Hepatocyte (in vitro differentiated cells): ENCODE data around the gene MAG. TPM values are rescaled to one million over a fixed set of nuclear protein-coding genes. Genes with fewer than 3 reads are reported as not detected.

Source experiments
- DNase-seq: peaks from one replicate; pipeline ENCODE4 v3.0.0-alpha.2; 2016; ENCODE audit warnings: low spot score
- H2AFZ ChIP-seq: fragments of 200-600 bp; sonication (generic); 2 replicates; pipeline ENCODE4 v1.6.0; 2016; ENCODE audit warnings: antibody characterized with exemption, mild to moderate bottlenecking
- H3K27ac ChIP-seq: fragments of 200-600 bp; sonication (generic); 2 replicates; pipeline ENCODE4 v1.5.1; 2016; ENCODE audit warnings: mild to moderate bottlenecking
- H3K27me3 ChIP-seq: fragments of 200-600 bp; sonication (generic); 2 replicates; pipeline ENCODE4 v1.6.1; 2016
- H3K36me3 ChIP-seq: fragments of 200-600 bp; sonication (generic); replicated peaks from 2 replicates; pipeline ENCODE4 v1.5.1; 2016; ENCODE audit warnings: low read depth; ENCODE audit not compliant: insufficient read depth
- H3K4me1 ChIP-seq: fragments of 200-600 bp; sonication (generic); 2 replicates; pipeline ENCODE4 v1.5.1; 2016; ENCODE audit warnings: mild to moderate bottlenecking, moderate library complexity; ENCODE audit not compliant: insufficient read depth
- H3K4me2 ChIP-seq: fragments of 200-600 bp; sonication (generic); 2 replicates; pipeline ENCODE4 v1.6.0; 2016
- H3K4me3 ChIP-seq: fragments of 200-600 bp; sonication (generic); 2 replicates; pipeline ENCODE4 v1.5.1; 2016; ENCODE audit warnings: mild to moderate bottlenecking
- H3K79me2 ChIP-seq: fragments of 200-600 bp; sonication (generic); 2 replicates; pipeline ENCODE4 v1.6.0; 2017; ENCODE audit warnings: mild to moderate bottlenecking
- H3K9me2 ChIP-seq: fragments of 200-600 bp; sonication (generic); replicated peaks from 2 replicates; pipeline ENCODE4 v1.6.0; 2017; ENCODE audit warnings: mild to moderate bottlenecking; ENCODE audit not compliant: insufficient read depth
- H3K9me3 ChIP-seq: fragments of 200-600 bp; sonication (generic); 2 replicates; pipeline ENCODE4 v1.5.1; 2016; ENCODE audit warnings: low read depth, mild to moderate bottlenecking
- H4K20me1 ChIP-seq: fragments of 200-600 bp; sonication (generic); 2 replicates; pipeline ENCODE4 v1.6.0; 2016; ENCODE audit warnings: mild to moderate bottlenecking; ENCODE audit not compliant: insufficient read depth, poor library complexity, severe bottlenecking
- EZH2 ChIP-seq: fragments of 200-600 bp; sonication (generic); IDR thresholded peaks from 2 replicates; pipeline ENCODE4 v1.6.1; 2016; ENCODE audit warnings: antibody characterized with exemption, mild to moderate bottlenecking, borderline replicate concordance
- EZH2phosphoT487 ChIP-seq: fragments of 200-600 bp; sonication (generic); IDR thresholded peaks from one replicate; pipeline ENCODE4 v1.6.1; 2018; ENCODE audit warnings: antibody characterized with exemption, mild to moderate bottlenecking, low read depth, moderate library complexity; ENCODE audit not compliant: unreplicated experiment, severe bottlenecking
- WGBS: methylation state at CpG from one replicate; pipeline ENCODE4 v1.1.6; 2016; ENCODE audit warnings: low lambda C conversion rate; ENCODE audit errors: missing lambda C conversion rate; 5-methylcytosine and 5-hydroxymethylcytosine counted together
- polyA plus RNA-seq: library from polyadenylated mRNA; unstranded; fragments of >200 nt; fragmentation: Nextera tagmentation; extraction: Ambion mirVana; gene quantifications from 2 replicates; pipeline ENCODE4 v1.2.1, GENCODE V29; 2016
- total RNA-seq: library from RNA; depleted of rRNA; stranded (reverse); fragments of >200 nt; gene quantifications from 2 replicates; pipeline ENCODE4 v1.2.3, GENCODE V29; 2014
- TF ChIP-seq, protein P1 (sequence below): fragments of 200-600 bp; sonication (generic); IDR thresholded peaks from 2 replicates; pipeline ENCODE4 v1.5.1; 2016; ENCODE audit warnings: antibody characterized with exemption, mild to moderate bottlenecking; ENCODE audit not compliant: poor library complexity

The MAG gene
- total and polyA plus RNA-seq, 2 experiments from 2014 or later, result 0.47 TPM; not detected in 1

DNA sequence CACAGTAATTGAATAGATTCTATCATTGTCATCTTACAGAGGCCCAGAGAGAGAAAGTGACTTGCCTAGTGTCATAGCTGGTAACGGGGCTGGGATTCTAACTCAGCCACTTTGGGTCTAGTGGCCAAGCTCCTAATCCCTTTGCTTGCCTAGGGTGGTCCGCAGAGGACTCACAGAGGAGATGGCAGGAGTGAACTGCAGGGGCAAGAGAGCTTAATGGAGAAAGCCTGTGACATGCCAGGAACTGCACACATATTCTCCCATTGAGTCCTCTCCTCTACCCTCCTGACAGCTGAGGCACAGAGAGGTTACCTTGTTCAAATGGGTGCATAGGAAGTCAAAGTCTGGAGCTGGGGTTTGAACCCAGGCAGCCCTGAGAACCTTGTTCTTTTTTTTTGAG lies 40.5 kb upstream of the MAG start:
- Histone ChIP-seq H4K20me1 (no peaks in the 10 kb centered on the region), H3K4me1 (no peaks in the 10 kb centered on the region), H3K4me3 (no peak overlapping the region), H3K79me2 (peaks cover 51% of the 10 kb centered on the region), H3K4me2 (no peak overlapping the region), H3K27me3 (peaks cover 4% of the 10 kb centered on the region), H3K9me2 (no peaks in the 10 kb centered on the region), H2AFZ (no peak overlapping the region), H3K27ac (no peak overlapping the region), H3K9me3 (no peaks in the 10 kb centered on the region), H3K36me3 (no peaks in the 10 kb centered on the region)
- TF ChIP-seq, protein P1, sequence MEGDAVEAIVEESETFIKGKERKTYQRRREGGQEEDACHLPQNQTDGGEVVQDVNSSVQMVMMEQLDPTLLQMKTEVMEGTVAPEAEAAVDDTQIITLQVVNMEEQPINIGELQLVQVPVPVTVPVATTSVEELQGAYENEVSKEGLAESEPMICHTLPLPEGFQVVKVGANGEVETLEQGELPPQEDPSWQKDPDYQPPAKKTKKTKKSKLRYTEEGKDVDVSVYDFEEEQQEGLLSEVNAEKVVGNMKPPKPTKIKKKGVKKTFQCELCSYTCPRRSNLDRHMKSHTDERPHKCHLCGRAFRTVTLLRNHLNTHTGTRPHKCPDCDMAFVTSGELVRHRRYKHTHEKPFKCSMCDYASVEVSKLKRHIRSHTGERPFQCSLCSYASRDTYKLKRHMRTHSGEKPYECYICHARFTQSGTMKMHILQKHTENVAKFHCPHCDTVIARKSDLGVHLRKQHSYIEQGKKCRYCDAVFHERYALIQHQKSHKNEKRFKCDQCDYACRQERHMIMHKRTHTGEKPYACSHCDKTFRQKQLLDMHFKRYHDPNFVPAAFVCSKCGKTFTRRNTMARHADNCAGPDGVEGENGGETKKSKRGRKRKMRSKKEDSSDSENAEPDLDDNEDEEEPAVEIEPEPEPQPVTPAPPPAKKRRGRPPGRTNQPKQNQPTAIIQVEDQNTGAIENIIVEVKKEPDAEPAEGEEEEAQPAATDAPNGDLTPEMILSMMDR, result no peak
- TF ChIP-seq EZH2phosphoT487, result no peak
- TF ChIP-seq EZH2, result no peak
- no peak for DNase-seq
- 88% methylated on average over 2 of the region's 2 CpGs for WGBS

DNA sequence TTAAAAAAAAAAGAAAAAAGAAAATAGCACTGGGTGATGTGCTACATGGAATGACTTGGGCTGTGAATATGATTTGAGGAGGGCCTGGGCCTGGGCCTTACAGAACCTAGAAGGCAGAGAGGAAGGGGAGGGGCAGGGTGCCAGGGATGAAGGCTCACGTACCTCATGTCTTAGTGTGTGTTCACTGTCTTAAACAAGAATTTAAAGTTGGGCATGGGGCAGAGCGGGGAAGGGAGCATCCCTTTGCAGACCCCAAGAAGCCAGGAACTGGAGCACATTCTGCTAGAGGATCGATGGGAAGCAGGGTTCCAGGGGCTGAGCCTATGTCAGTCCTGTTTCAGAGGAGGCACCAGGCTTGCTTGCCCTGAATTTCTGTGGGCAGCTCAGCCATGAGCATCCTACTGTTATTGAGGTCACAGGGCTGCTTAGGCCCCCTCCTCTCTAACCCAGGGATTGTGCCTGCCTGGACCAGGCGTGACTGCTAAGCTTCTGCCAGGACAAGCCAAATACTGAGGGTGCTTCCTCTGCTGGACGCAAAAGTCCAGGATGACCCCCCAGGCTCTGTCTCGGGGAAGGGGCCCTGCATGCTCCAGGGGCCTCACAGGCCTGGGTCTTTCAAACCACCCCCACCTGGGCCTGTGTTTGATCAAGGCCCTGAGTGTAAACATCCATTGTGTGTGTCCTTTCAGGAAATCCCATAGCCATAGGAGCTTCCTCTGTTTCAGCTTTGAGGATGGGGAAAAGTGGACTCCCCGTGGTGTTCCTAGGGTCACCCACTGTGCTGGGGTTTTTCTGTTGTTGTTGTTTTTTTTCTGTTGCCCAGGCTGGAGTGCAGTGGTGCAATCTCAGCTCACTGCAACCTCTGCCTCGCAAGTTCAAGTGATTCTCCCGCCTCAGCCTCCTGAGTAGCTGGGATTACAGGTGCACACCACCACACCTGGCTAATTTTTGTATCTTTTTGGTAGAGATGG lies 38.4 kb upstream of the MAG start:
- Histone ChIP-seq H3K4me2 (no peak overlapping the region), H3K27me3 (peaks cover 4% of the 10 kb centered on the region), H2AFZ (no peak overlapping the region), H3K9me2 (no peaks in the 10 kb centered on the region), H4K20me1 (no peaks in the 10 kb centered on the region), H3K4me1 (no peaks in the 10 kb centered on the region), H3K79me2 (peaks cover 54% of the 10 kb centered on the region), H3K36me3 (no peaks in the 10 kb centered on the region), H3K27ac (no peak overlapping the region), H3K4me3 (no peak overlapping the region), H3K9me3 (no peaks in the 10 kb centered on the region)
- no peak for TF ChIP-seq EZH2
- TF ChIP-seq, protein P1, result no peak
- no peak for TF ChIP-seq EZH2phosphoT487
- 83% methylated on average over 9 of the region's 9 CpGs for WGBS
- DNase-seq, result no peak

DNA sequence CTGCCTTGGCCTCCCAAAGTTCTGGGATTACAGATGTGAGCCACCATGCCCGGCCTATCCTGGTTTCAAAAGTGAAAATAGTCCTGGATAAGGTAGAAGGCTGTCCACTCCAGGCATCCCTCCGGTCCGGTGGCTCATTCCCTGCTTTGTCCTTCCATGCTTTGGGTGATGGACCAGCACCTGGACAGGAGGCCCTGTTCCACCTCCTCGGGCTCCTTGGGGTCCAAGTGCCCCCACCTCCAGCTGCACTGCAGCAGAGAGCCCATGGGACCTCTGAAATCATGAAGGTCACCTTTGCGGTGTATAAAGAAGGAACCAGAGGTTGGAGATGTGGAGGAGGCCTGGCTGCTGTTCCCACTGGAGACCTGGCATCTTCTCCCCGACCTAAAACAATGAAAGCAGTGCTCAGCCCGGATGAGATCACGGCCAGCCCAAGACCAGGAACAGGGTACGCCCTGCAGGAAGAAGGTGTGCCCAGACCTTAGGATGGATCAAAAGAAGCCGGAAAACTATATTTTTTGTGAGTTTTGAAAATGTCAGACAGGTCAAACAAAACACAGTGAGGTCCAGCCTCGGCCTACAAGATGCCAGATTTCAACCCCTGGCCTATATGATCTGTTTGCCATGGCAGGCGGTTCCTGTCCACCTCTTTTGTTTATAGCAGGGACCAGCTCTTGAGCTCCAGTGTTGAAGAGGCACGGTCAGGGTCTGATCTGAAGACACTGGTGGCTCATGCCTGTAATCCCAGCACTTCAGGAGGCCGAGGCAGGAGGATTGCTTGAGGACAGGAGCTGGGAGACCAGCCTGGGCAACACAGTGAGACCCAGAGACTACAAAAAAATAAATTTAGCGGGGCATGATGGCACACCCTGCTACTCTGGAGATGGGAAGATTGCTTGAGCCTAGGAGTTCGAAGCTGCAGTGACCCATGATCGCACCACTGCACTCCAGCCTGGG lies 37.3 kb upstream of the MAG start:
- TF ChIP-seq EZH2 (no peak), EZH2phosphoT487 (no peak)
- TF ChIP-seq, protein P1, result no peak
- Histone ChIP-seq H3K9me2 (no peaks in the 10 kb centered on the region), H2AFZ (no peak overlapping the region), H3K79me2 (peaks cover 49% of the 10 kb centered on the region), H3K4me1 (no peaks in the 10 kb centered on the region), H3K9me3 (no peaks in the 10 kb centered on the region), H3K27ac (no peak overlapping the region), H3K4me2 (no peak overlapping the region), H3K4me3 (no peak overlapping the region), H3K27me3 (peaks cover 4% of the 10 kb centered on the region), H3K36me3 (no peaks in the 10 kb centered on the region), H4K20me1 (no peaks in the 10 kb centered on the region)
- 95% methylated on average over 17 of the region's 17 CpGs for WGBS
- no peak for DNase-seq
